PC-3 (cell line): Measurements from ENCODE around the gene RPAP2. TPM values are rescaled to one million over a fixed set of nuclear protein-coding genes. Genes with fewer than 3 reads are reported as not detected.

Experiments used
- ATAC-seq: fragments of 200-7000 bp; cut with Tn5 transposase; 2 replicates; pipeline ENCODE4 v1.9.1; 2020; ENCODE audit warnings: mild to moderate bottlenecking, moderate library complexity
- BruUV-seq: library from RNA; stranded (reverse); fragments of 400-500 nt; replicated peaks from 2 replicates; lab custom pipeline; 2021; lab: Mats Ljungman, UMichigan
- CTCF ChIA-PET: fragments of 300-600 bp; sonication (Branson Sonifier 250); formaldehyde crosslinking; loops from one replicate; lab custom pipeline; 2022; ENCODE audit warnings: antibody characterized with exemption; lab: Charles Lee
- POLR2A ChIA-PET: fragments of 300-600 bp; sonication (Branson Sonifier 250); formaldehyde crosslinking; loops from one replicate; lab custom pipeline; 2022; ENCODE audit warnings: antibody characterized with exemption; ENCODE audit not compliant: unreplicated experiment; lab: Charles Lee
- DNase-seq: peaks from one replicate; pipeline ENCODE4 v3.0.0-alpha.2; 2015
- H2AFZ ChIP-seq: fragments of 300-600 bp; sonication (generic); 2 replicates; pipeline ENCODE4 v1.6.0; 2016; ENCODE audit warnings: antibody characterized with exemption, low read length
- H3F3A ChIP-seq: fragments of 300-600 bp; sonication (generic); one replicate; pipeline ENCODE4 v1.6.0; 2017; ENCODE audit warnings: antibody characterized with exemption, low read length, control low read depth, mild to moderate bottlenecking; ENCODE audit not compliant: unreplicated experiment
- H3K27ac ChIP-seq: fragments of 300-600 bp; sonication (generic); 2 replicates; pipeline ENCODE4 v1.5.1; 2016; ENCODE audit warnings: mild to moderate bottlenecking, low read length
- H3K27me3 ChIP-seq: fragments of 300-600 bp; sonication (generic); 2 replicates; pipeline ENCODE4 v1.6.1; 2016; ENCODE audit warnings: low read length, mixed read lengths
- H3K36me3 ChIP-seq: fragments of 300-600 bp; sonication (generic); 2 replicates; pipeline ENCODE4 v1.6.1; 2016; ENCODE audit warnings: low read depth, mixed run types, low read length, mixed read lengths
- H3K4me1 ChIP-seq: fragments of 300-600 bp; sonication (generic); 2 replicates; pipeline ENCODE4 v1.5.1; 2016; ENCODE audit warnings: low read length; ENCODE audit not compliant: insufficient read depth
- H3K4me2 ChIP-seq: fragments of 300-600 bp; sonication (generic); 2 replicates; pipeline ENCODE4 v1.6.0; 2016; ENCODE audit warnings: low read length
- H3K4me3 ChIP-seq: fragments of 300-600 bp; sonication (generic); 2 replicates; pipeline ENCODE4 v1.5.1; 2016; ENCODE audit warnings: mild to moderate bottlenecking, low read length, mixed read lengths
- H3K79me2 ChIP-seq: fragments of 300-600 bp; sonication (generic); 2 replicates; pipeline ENCODE4 v1.6.1; 2017; ENCODE audit warnings: low read length, mixed read lengths
- H3K9ac ChIP-seq: fragments of 300-600 bp; sonication (generic); 2 replicates; pipeline ENCODE4 v1.6.0; 2016; ENCODE audit warnings: mild to moderate bottlenecking, low read length
- H3K9me2 ChIP-seq: fragments of 300-600 bp; sonication (generic); replicated peaks from 2 replicates; pipeline ENCODE4 v1.6.1; 2016; ENCODE audit warnings: mixed run types, low read length, mixed read lengths
- H3K9me3 ChIP-seq: fragments of 300-600 bp; sonication (generic); 2 replicates; pipeline ENCODE4 v1.6.1; 2016; ENCODE audit warnings: low read length, mixed read lengths
- H4K20me1 ChIP-seq: fragments of 300-600 bp; sonication (generic); 2 replicates; pipeline ENCODE4 v1.6.1; 2016; ENCODE audit warnings: low read length, mixed read lengths
- CTCF ChIP-seq: fragments of 300-600 bp; sonication (generic); conservative IDR thresholded peaks from 2 replicates; pipeline ENCODE4 v1.5.1; 2017; ENCODE audit warnings: antibody characterized with exemption, low read depth, mild to moderate bottlenecking, low read length
- EZH2 ChIP-seq: fragments of 300-600 bp; sonication (generic); IDR thresholded peaks from one replicate; pipeline ENCODE4 v1.6.1; 2017; ENCODE audit warnings: antibody characterized with exemption, mild to moderate bottlenecking, low read length; ENCODE audit not compliant: unreplicated experiment
- EZH2phosphoT487 ChIP-seq: fragments of 300-600 bp; sonication (generic); IDR thresholded peaks from 2 replicates; pipeline ENCODE4 v1.6.1; 2018; ENCODE audit warnings: mild to moderate bottlenecking, antibody characterized with exemption, low read length, borderline replicate concordance
- intact Hi-C: fragments of 100-400 bp; cut with micrococcal nuclease; formaldehyde crosslinking; loops from 2 replicates; pipeline ENCODE4 v1.9.0; 2023
- total RNA-seq: library from RNA; depleted of rRNA; stranded (reverse); fragments of >200 nt; gene quantifications from 2 replicates; pipeline ENCODE4 v1.2.3, GENCODE V29; 2014

RPAP2 gene
- total RNA-seq, 1 experiment from 2014 or later = 4.3 TPM

- Histone ChIP-seq H3K4me3 (no peak overlapping the region), H3K27ac (no peak overlapping the region), H3K9ac (no peak overlapping the region), H3F3A (no peaks in the 10 kb centered on the region), H4K20me1 (no peaks in the 10 kb centered on the region), H2AFZ (no peak overlapping the region), H3K9me2 (no peaks in the 10 kb centered on the region), H3K36me3 (no peaks in the 10 kb centered on the region), H3K27me3 (no peaks in the 10 kb centered on the region), H3K4me2 (no peak overlapping the region), H3K4me1 (no peaks in the 10 kb centered on the region), H3K79me2 (no peaks in the 10 kb centered on the region), H3K9me3 (no peaks in the 10 kb centered on the region)
- ATAC-seq (no peak), DNase-seq (no peak)
- TF ChIP-seq EZH2phosphoT487 (no peak), CTCF (no peak), EZH2 (no peak)
- no TSS peak for BruUV-seq
- CTCF ChIA-PET = no interaction called here
- intact Hi-C loops = no loop called here
- POLR2A ChIA-PET = no interaction called here
Observed at GRCh38 chr1:92419642-92420041, 120.8 kb downstream of the RPAP2 start.

- POLR2A ChIA-PET = no interaction called here
- H3K4me1 ChIP-seq = no peaks in the 10 kb centered on the region
- H3K36me3 ChIP-seq = no peaks in the 10 kb centered on the region
- H3F3A ChIP-seq = no peaks in the 10 kb centered on the region
- no peaks in the 10 kb centered on the region for H3K9me2 ChIP-seq
- H3K9me3 ChIP-seq = no peaks in the 10 kb centered on the region
- CTCF ChIA-PET = no interaction called here
- no peaks in the 10 kb centered on the region for H4K20me1 ChIP-seq
- no peak overlapping the region for H3K27ac ChIP-seq
- no peak overlapping the region for H3K4me3 ChIP-seq
- DNase-seq (no peak), ATAC-seq (no peak)
- intact Hi-C loops = no loop called here
- no peak for TF ChIP-seq CTCF
- no peak for TF ChIP-seq EZH2phosphoT487
- TF ChIP-seq EZH2 = no peak
- no TSS peak for BruUV-seq
- H3K4me2 ChIP-seq = no peak overlapping the region
- no peak overlapping the region for H2AFZ ChIP-seq
- H3K9ac ChIP-seq = no peak overlapping the region
- no peaks in the 10 kb centered on the region for H3K79me2 ChIP-seq
- H3K27me3 ChIP-seq = no peaks in the 10 kb centered on the region
Observed at GRCh38 chr1:92424381-92424780, 125.5 kb downstream of the RPAP2 start.

- H3K9me3 ChIP-seq = no peaks in the 10 kb centered on the region
- H3K4me1 ChIP-seq = no peaks in the 10 kb centered on the region
- H3K27ac ChIP-seq = no peak overlapping the region
- intact Hi-C loops = no loop called here
- no peaks in the 10 kb centered on the region for H3K9me2 ChIP-seq
- H3K4me3 ChIP-seq = no peak overlapping the region
- ChIA-PET CTCF (no interaction called here), POLR2A (no interaction called here)
- ATAC-seq (no peak), DNase-seq (no peak)
- no peak overlapping the region for H3K9ac ChIP-seq
- no peak for TF ChIP-seq EZH2
- TF ChIP-seq CTCF = no peak
- no peak for TF ChIP-seq EZH2phosphoT487
- H3K27me3 ChIP-seq = no peaks in the 10 kb centered on the region
- no peak overlapping the region for H2AFZ ChIP-seq
- no peaks in the 10 kb centered on the region for H3K79me2 ChIP-seq
- H3F3A ChIP-seq = no peaks in the 10 kb centered on the region
- no TSS peak for BruUV-seq
- H3K4me2 ChIP-seq = no peak overlapping the region
- no peaks in the 10 kb centered on the region for H4K20me1 ChIP-seq
- no peaks in the 10 kb centered on the region for H3K36me3 ChIP-seq
Observed at GRCh38 chr1:92425617-92426016, 126.8 kb downstream of the RPAP2 start.
